ELF-1 (cell line): Measurements from ENCODE around the gene JAK2.
A peak's percentile ranks its signal among the peaks of the same experiment; 100 is the strongest.
"Not testable (repeated sequence)": the region's sequence is repeated elsewhere in the genome, so short reads cannot be mapped to it uniquely, and the experiment has no call there.

Experiments
- DNase-seq: peaks from one replicate; pipeline ENCODE4 v3.0.0-alpha.2; 2016; ENCODE audit warnings: low read depth, low spot score

JAK2 gene

GRCh38 chr9:5041390-5042115, 56.5 kb downstream of the JAK2 start:
- no peak for DNase-seq

GRCh38 chr9:5042661-5043178, 57.6 kb downstream of the JAK2 start:
- peak; percentile 45 for DNase-seq

GRCh38 chr9:5043381-5043780, 58.3 kb downstream of the JAK2 start:
- no peak for DNase-seq

GRCh38 chr9:5044160-5044559, 59.1 kb downstream of the JAK2 start:
- no peak for DNase-seq

GRCh38 chr9:5052838-5053237, 67.8 kb downstream of the JAK2 start:
- no peak for DNase-seq

- DNase-seq = no peak
Measured at GRCh38 chr9:5062631-5063030, 77.6 kb downstream of the JAK2 start.

GRCh38 chr9:5072871-5073270, 87.8 kb downstream of the JAK2 start:
- no peak for DNase-seq

- DNase-seq = no peak
Measured at GRCh38 chr9:5073701-5074100, 88.6 kb downstream of the JAK2 start.

- peak; percentile 14 for DNase-seq
Measured at GRCh38 chr9:5085993-5086392, 100.9 kb downstream of the JAK2 start.

GRCh38 chr9:5089737-5090136, 104.7 kb downstream of the JAK2 start:
- no peak for DNase-seq

- no peak for DNase-seq
Measured at GRCh38 chr9:5095795-5096194, 110.7 kb downstream of the JAK2 start.

- no peak for DNase-seq
Measured at GRCh38 chr9:5099466-5099865, 114.4 kb downstream of the JAK2 start.

- DNase-seq = not testable (repeated sequence)
Measured at GRCh38 chr9:5101127-5101526, 116.1 kb downstream of the JAK2 start.

- not testable (repeated sequence) for DNase-seq
Measured at GRCh38 chr9:5106517-5106916, 121.4 kb downstream of the JAK2 start.

- no peak for DNase-seq
Measured at GRCh38 chr9:5110867-5111681, 126.0 kb downstream of the JAK2 start.

- no peak for DNase-seq
Measured at GRCh38 chr9:5111696-5112095, 126.6 kb downstream of the JAK2 start.

- DNase-seq = no peak
Measured at GRCh38 chr9:5112109-5112592, 127.1 kb downstream of the JAK2 start.

- DNase-seq = no peak
Measured at GRCh38 chr9:5112646-5113045, 127.6 kb downstream of the JAK2 start.

GRCh38 chr9:5113523-5113922, 128.5 kb downstream of the JAK2 start:
- no peak for DNase-seq

- DNase-seq = no peak
Measured at GRCh38 chr9:5113994-5114748, 129.1 kb downstream of the JAK2 start.

- DNase-seq = no peak
Measured at GRCh38 chr9:5122116-5122515, 137.0 kb downstream of the JAK2 start.

GRCh38 chr9:5122516-5122915, 137.4 kb downstream of the JAK2 start:
- no peak for DNase-seq
